Testis (tissue), 5 donors: Measurements from ENCODE around the gene C17orf75. TPM values are rescaled to one million over a fixed set of nuclear protein-coding genes. Genes with fewer than 3 reads are reported as not detected.
"Not testable (repeated sequence)": the region's sequence is repeated elsewhere in the genome, so short reads cannot be mapped to it uniquely, and the experiment has no call there.

ENCODE experiments used
- DNase-seq: peaks from one replicate; pipeline ENCODE4 v3.0.0-alpha.2; 2019
- H3K27ac ChIP-seq, 2 donors: fragments of 200-600 bp; sonication (generic); one replicate each; pipeline ENCODE4 v1.5.1; 2019
- H3K27me3 ChIP-seq: fragments of 200-600 bp; sonication (generic); one replicate; pipeline ENCODE4 v1.5.1; 2019
- H3K36me3 ChIP-seq: fragments of 200-600 bp; sonication (generic); one replicate; pipeline ENCODE4 v1.5.1; 2017; ENCODE audit warnings: low read depth; ENCODE audit errors: missing control alignments
- H3K4me1 ChIP-seq: fragments of 200-600 bp; sonication (generic); one replicate; pipeline ENCODE4 v1.5.1; 2019
- H3K4me3 ChIP-seq, 2 donors: fragments of 200-600 bp; sonication (generic); one replicate each; pipeline ENCODE4 v1.5.1; 2017 to 2019
- H3K9me3 ChIP-seq: fragments of 200-600 bp; sonication (generic); one replicate; pipeline ENCODE4 v1.5.1; 2017
- CTCF ChIP-seq, 3 experiments: fragments of 450-650 bp in 2 of 3; fragments of 200-600 bp in 1 of 3; sonication (generic) in 1 of 3; IDR thresholded peaks; one replicate each; pipeline ENCODE4 v1.5.1; 2016 to 2019; ENCODE audit warnings: antibody characterized with exemption in 3 of 3, mild to moderate bottlenecking in 2 of 3, moderate library complexity in 1 of 3
- POLR2A ChIP-seq: fragments of 450-650 bp; IDR thresholded peaks from one replicate; pipeline ENCODE4 v1.6.1; 2017; ENCODE audit warnings: antibody characterized with exemption, mild to moderate bottlenecking, moderate library complexity
- WGBS, 2 donors: methylation state at CpG; one replicate each; pipeline ENCODE4 v1.1.5; 2018; 5-methylcytosine and 5-hydroxymethylcytosine counted together
- intact Hi-C: fragments of 100-400 bp; cut with DNase I; formaldehyde crosslinking; loops from one replicate; pipeline ENCODE4 v1.15.1; 2023; ENCODE audit warnings: low total_unique reads
- long read RNA-seq, 2 donors: transcript quantifications; one replicate each; lab custom pipeline, GENCODE V29; 2026
- polyA plus RNA-seq: library from polyadenylated mRNA; stranded (reverse); fragments of 350-450 nt; fragmentation: Illumina TruSeq; extraction: RNeasy Lipid Tissue Mini Kit (QIAGEN cat#74804); gene quantifications from one replicate; pipeline ENCODE4 v1.2.3, GENCODE V29; 2014; ENCODE audit warnings: low read depth, low replicate concordance; ENCODE audit not compliant: insufficient read depth
- total RNA-seq, 2 donors: library from RNA; depleted of rRNA; stranded (reverse); fragments of >200 nt; gene quantifications; one replicate each; pipeline ENCODE4 v1.2.3, GENCODE V29; 2016

The C17orf75 gene
- total RNA-seq: 10 to 100 TPM; 27.4 to 30.8 TPM
- polyA plus RNA-seq: 39.7 TPM
- long read RNA-seq, donor 1, transcript C17orf75-202 (10 exons, 1,642 nt): major isoform, 9 of 9 reads
- long read RNA-seq, donor 1, partial matches to known transcripts: 0 of 9 reads
- long read RNA-seq, donor 1, other reads (novel, unspliced or antisense): 0 of 9 reads
- long read RNA-seq, donor 2, partial matches to known transcripts: 0 of 6 reads
- long read RNA-seq, donor 2, other reads (novel, unspliced or antisense): 0 of 6 reads

GRCh38 chr17:32341857-32342602 lies at the start of gene C17orf75:
Gene C17orf75, minus strand, starts transcription at chr17:32342173. Its CDS starts 34 bp downstream, at chr17:32342139.
- Histone ChIP-seq H3K9me3 (no peaks in the 10 kb centered on the region), H3K27me3 (no peaks in the 10 kb centered on the region), H3K4me3 (peak within 1 kb of the TSS; percentile 55 to 68), H3K27ac (peak within 1 kb of the TSS; percentile 52 to 75), H3K4me1 (peaks cover 4% of the 10 kb centered on the region), H3K36me3 (no peaks in the 10 kb centered on the region)
- WGBS, 2 donors: 2 to 3% methylated on average over 27 to 40 of the region's 47 CpGs
- no peak for TF ChIP-seq CTCF (IDR thresholded peaks at IDR 0.05)
- no peak for TF ChIP-seq POLR2A
- DNase-seq: peak; percentile 82
- intact Hi-C loops: no loop called here

GRCh38 chr17:32388613-32389459 lies 46.9 kb upstream of the C17orf75 start:
- WGBS, 2 donors: 88 to 93% methylated on average over 6 of the region's 6 CpGs

GRCh38 chr17:32388128-32388527 lies 46.2 kb upstream of the C17orf75 start:
- H3K4me1 ChIP-seq, H3K9me3 ChIP-seq, H3K27me3 ChIP-seq, H3K27ac ChIP-seq, DNase-seq, intact Hi-C loops, H3K4me3 ChIP-seq, H3K36me3 ChIP-seq: not testable (repeated sequence)
- 95% methylated on average over 14 of the region's 14 CpGs for WGBS, 2 donors

More at GRCh38 chr17:32388613-32389459, 46.9 kb upstream of the C17orf75 start:
- no peak overlapping the region for H3K4me3 ChIP-seq
- TF ChIP-seq CTCF (IDR thresholded peaks at IDR 0.05): no peak
- TF ChIP-seq POLR2A: no peak
- intact Hi-C loops: no loop called here
- no peaks in the 10 kb centered on the region for H3K9me3 ChIP-seq
- H3K4me1 ChIP-seq: no peaks in the 10 kb centered on the region
- H3K36me3 ChIP-seq: no peaks in the 10 kb centered on the region
- no peaks in the 10 kb centered on the region for H3K27me3 ChIP-seq
- DNase-seq: no peak
- no peak overlapping the region for H3K27ac ChIP-seq

GRCh38 chr17:32386844-32387243 lies 44.9 kb upstream of the C17orf75 start:
- TF ChIP-seq POLR2A: no peak
- TF ChIP-seq CTCF (IDR thresholded peaks at IDR 0.05): no peak
- no peaks in the 10 kb centered on the region for H3K36me3 ChIP-seq
- H3K4me1 ChIP-seq: no peaks in the 10 kb centered on the region
- H3K4me3 ChIP-seq: no peak overlapping the region
- no peak overlapping the region for H3K27ac ChIP-seq
- no peaks in the 10 kb centered on the region for H3K9me3 ChIP-seq
- intact Hi-C loops: no loop called here
- no peak for DNase-seq
- no peaks in the 10 kb centered on the region for H3K27me3 ChIP-seq

- WGBS, 2 donors: 63 to 67% methylated on average over 5 of the region's 5 CpGs
- Histone ChIP-seq H3K36me3 (no peaks in the 10 kb centered on the region), H3K9me3 (no peaks in the 10 kb centered on the region), H3K4me3 (no peak overlapping the region), H3K4me1 (no peaks in the 10 kb centered on the region), H3K27me3 (no peaks in the 10 kb centered on the region), H3K27ac (no peak overlapping the region)
- intact Hi-C loops: no loop called here
- no peak for DNase-seq
- TF ChIP-seq POLR2A: no peak
- TF ChIP-seq CTCF (IDR thresholded peaks at IDR 0.05): no peak
Measured at GRCh38 chr17:32385971-32386370, 44.0 kb upstream of the C17orf75 start.
